Mucosa of gallbladder (tissue), 1 donor: ENCODE results near the gene SCN4A. TPM values are rescaled to one million over a fixed set of nuclear protein-coding genes. Genes with fewer than 3 reads are reported as not detected.

Experiments used
- total RNA-seq: library from RNA; stranded (reverse); gene quantifications from one replicate; pipeline ENCODE4 v1.2.1, GENCODE V29; 2021
- donor health status: DM: no; HTN: no; CAD: no.

The SCN4A gene
- total RNA-seq, 1 donor from 2014 or later: 1.2 TPM

Other genes starting within 250 kb of the SCN4A start
- 28.5 TPM for gene STRADA, start 231.1 kb downstream of the SCN4A start, total RNA-seq
- gene CCDC47, start 199.3 kb downstream of the SCN4A start, total RNA-seq: 104 TPM
- 90.4 TPM for gene DDX42, start 198.7 kb downstream of the SCN4A start, total RNA-seq
- 112 TPM for gene PSMC5, start 145.5 kb downstream of the SCN4A start, total RNA-seq
- 43.1 TPM for gene FTSJ3, start 145.3 kb downstream of the SCN4A start, total RNA-seq
- gene SMARCD2, start 130.2 kb downstream of the SCN4A start, total RNA-seq: 84.7 TPM
- gene CSH2, start 99.2 kb downstream of the SCN4A start, total RNA-seq: not detected
- not detected for gene GH2, start 91.0 kb downstream of the SCN4A start, total RNA-seq
- gene CSH1, start 76.3 kb downstream of the SCN4A start, total RNA-seq: not detected
- not detected for gene CSHL1, start 61.7 kb downstream of the SCN4A start, total RNA-seq
- gene GH1, start 54.1 kb downstream of the SCN4A start, total RNA-seq: not detected
- 3.4 TPM for gene CD79B, start 40.6 kb downstream of the SCN4A start, total RNA-seq
- 0.26 TPM for gene PRR29, start 25.4 kb upstream of the SCN4A start, total RNA-seq
- 14.8 TPM for gene ICAM2, start 47.7 kb upstream of the SCN4A start, total RNA-seq
- 41.6 TPM for gene ERN1, start 157.2 kb upstream of the SCN4A start, total RNA-seq